Hepatocyte (in vitro differentiated cells): ENCODE data around the gene LBX2. TPM values are rescaled to one million over a fixed set of nuclear protein-coding genes. Genes with fewer than 3 reads are reported as not detected.

Experiments
- DNase-seq: peaks from one replicate; pipeline ENCODE4 v3.0.0-alpha.2; 2016; ENCODE audit warnings: low spot score
- H2AFZ ChIP-seq: fragments of 200-600 bp; sonication (generic); 2 replicates; pipeline ENCODE4 v1.6.0; 2016; ENCODE audit warnings: antibody characterized with exemption, mild to moderate bottlenecking
- H3K27ac ChIP-seq: fragments of 200-600 bp; sonication (generic); 2 replicates; pipeline ENCODE4 v1.5.1; 2016; ENCODE audit warnings: mild to moderate bottlenecking
- H3K27me3 ChIP-seq: fragments of 200-600 bp; sonication (generic); 2 replicates; pipeline ENCODE4 v1.6.1; 2016
- H3K36me3 ChIP-seq: fragments of 200-600 bp; sonication (generic); replicated peaks from 2 replicates; pipeline ENCODE4 v1.5.1; 2016; ENCODE audit warnings: low read depth; ENCODE audit not compliant: insufficient read depth
- H3K4me1 ChIP-seq: fragments of 200-600 bp; sonication (generic); 2 replicates; pipeline ENCODE4 v1.5.1; 2016; ENCODE audit warnings: mild to moderate bottlenecking, moderate library complexity; ENCODE audit not compliant: insufficient read depth
- H3K4me2 ChIP-seq: fragments of 200-600 bp; sonication (generic); 2 replicates; pipeline ENCODE4 v1.6.0; 2016
- H3K4me3 ChIP-seq: fragments of 200-600 bp; sonication (generic); 2 replicates; pipeline ENCODE4 v1.5.1; 2016; ENCODE audit warnings: mild to moderate bottlenecking
- H3K79me2 ChIP-seq: fragments of 200-600 bp; sonication (generic); 2 replicates; pipeline ENCODE4 v1.6.0; 2017; ENCODE audit warnings: mild to moderate bottlenecking
- H3K9me2 ChIP-seq: fragments of 200-600 bp; sonication (generic); replicated peaks from 2 replicates; pipeline ENCODE4 v1.6.0; 2017; ENCODE audit warnings: mild to moderate bottlenecking; ENCODE audit not compliant: insufficient read depth
- H3K9me3 ChIP-seq: fragments of 200-600 bp; sonication (generic); 2 replicates; pipeline ENCODE4 v1.5.1; 2016; ENCODE audit warnings: low read depth, mild to moderate bottlenecking
- H4K20me1 ChIP-seq: fragments of 200-600 bp; sonication (generic); 2 replicates; pipeline ENCODE4 v1.6.0; 2016; ENCODE audit warnings: mild to moderate bottlenecking; ENCODE audit not compliant: insufficient read depth, poor library complexity, severe bottlenecking
- EZH2 ChIP-seq: fragments of 200-600 bp; sonication (generic); IDR thresholded peaks from 2 replicates; pipeline ENCODE4 v1.6.1; 2016; ENCODE audit warnings: antibody characterized with exemption, mild to moderate bottlenecking, borderline replicate concordance
- EZH2phosphoT487 ChIP-seq: fragments of 200-600 bp; sonication (generic); IDR thresholded peaks from one replicate; pipeline ENCODE4 v1.6.1; 2018; ENCODE audit warnings: antibody characterized with exemption, mild to moderate bottlenecking, low read depth, moderate library complexity; ENCODE audit not compliant: unreplicated experiment, severe bottlenecking
- WGBS: methylation state at CpG from one replicate; pipeline ENCODE4 v1.1.6; 2016; ENCODE audit warnings: low lambda C conversion rate; ENCODE audit errors: missing lambda C conversion rate; 5-methylcytosine and 5-hydroxymethylcytosine counted together
- polyA plus RNA-seq: library from polyadenylated mRNA; unstranded; fragments of >200 nt; fragmentation: Nextera tagmentation; extraction: Ambion mirVana; gene quantifications from 2 replicates; pipeline ENCODE4 v1.2.1, GENCODE V29; 2016
- total RNA-seq: library from RNA; depleted of rRNA; stranded (reverse); fragments of >200 nt; gene quantifications from 2 replicates; pipeline ENCODE4 v1.2.3, GENCODE V29; 2014
- TF ChIP-seq, protein P1 (sequence below): fragments of 200-600 bp; sonication (generic); IDR thresholded peaks from 2 replicates; pipeline ENCODE4 v1.5.1; 2016; ENCODE audit warnings: antibody characterized with exemption, mild to moderate bottlenecking; ENCODE audit not compliant: poor library complexity

LBX2 gene
- total and polyA plus RNA-seq, 2 experiments from 2014 or later, result 2.5 to 5.2 TPM

DNA sequence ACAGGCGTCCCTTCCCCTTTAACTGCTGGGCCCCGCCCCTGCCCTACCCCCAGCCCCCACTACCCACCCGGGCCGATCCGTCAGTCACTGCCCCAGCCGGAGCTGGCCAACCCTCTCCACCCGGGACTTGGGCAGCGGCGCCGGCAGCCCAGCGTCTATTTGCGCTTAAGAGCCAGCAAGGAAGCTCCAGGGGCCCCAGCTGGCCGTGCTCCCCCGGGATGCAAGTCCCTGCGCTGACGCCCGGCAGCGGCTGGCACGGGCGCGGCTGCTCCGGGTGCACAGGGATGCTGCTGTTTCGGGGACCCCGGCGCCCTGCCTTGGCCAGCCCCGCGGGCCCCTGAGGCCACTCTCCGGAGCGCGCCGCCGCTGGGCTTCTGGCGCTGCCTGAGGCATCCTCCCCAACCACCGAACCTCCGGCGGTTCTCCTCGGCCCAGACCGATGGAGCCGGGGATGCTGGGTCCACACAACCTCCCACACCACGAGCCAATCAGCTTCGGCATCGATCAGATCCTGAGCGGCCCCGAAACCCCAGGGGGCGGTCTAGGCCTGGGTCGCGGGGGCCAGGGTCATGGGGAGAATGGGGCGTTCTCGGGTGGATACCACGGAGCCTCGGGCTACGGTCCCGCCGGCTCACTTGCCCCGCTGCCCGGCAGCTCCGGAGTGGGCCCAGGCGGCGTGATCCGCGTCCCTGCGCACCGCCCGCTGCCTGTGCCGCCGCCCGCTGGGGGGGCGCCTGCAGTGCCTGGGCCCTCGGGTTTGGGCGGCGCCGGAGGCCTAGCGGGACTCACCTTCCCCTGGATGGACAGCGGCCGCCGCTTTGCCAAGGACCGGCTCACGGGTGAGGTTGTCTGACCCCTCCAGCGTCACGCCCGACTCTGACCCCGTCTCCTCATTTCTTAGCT is 15.2 kb upstream of the LBX2 start, which contains the start of gene TLX2:
TLX2 (plus strand) TSS at position 83 of the 903 bp plus-strand sequence; CDS start at position 440, 357 bp downstream.
- Histone ChIP-seq H3K27ac (no peak within 1 kb of the TSS), H3K4me2 (peak within 1 kb of the TSS; percentile 74), H3K4me1 (peaks cover 6% of the 10 kb centered on the region), H3K4me3 (no peak within 1 kb of the TSS), H3K36me3 (no peaks in the 10 kb centered on the region), H4K20me1 (no peaks in the 10 kb centered on the region), H3K9me2 (no peaks in the 10 kb centered on the region), H3K9me3 (no peaks in the 10 kb centered on the region), H2AFZ (no peak within 1 kb of the TSS), H3K79me2 (no peaks in the 10 kb centered on the region), H3K27me3 (peaks cover 98% of the 10 kb centered on the region)
- no peak for DNase-seq
- TF ChIP-seq, protein P1, sequence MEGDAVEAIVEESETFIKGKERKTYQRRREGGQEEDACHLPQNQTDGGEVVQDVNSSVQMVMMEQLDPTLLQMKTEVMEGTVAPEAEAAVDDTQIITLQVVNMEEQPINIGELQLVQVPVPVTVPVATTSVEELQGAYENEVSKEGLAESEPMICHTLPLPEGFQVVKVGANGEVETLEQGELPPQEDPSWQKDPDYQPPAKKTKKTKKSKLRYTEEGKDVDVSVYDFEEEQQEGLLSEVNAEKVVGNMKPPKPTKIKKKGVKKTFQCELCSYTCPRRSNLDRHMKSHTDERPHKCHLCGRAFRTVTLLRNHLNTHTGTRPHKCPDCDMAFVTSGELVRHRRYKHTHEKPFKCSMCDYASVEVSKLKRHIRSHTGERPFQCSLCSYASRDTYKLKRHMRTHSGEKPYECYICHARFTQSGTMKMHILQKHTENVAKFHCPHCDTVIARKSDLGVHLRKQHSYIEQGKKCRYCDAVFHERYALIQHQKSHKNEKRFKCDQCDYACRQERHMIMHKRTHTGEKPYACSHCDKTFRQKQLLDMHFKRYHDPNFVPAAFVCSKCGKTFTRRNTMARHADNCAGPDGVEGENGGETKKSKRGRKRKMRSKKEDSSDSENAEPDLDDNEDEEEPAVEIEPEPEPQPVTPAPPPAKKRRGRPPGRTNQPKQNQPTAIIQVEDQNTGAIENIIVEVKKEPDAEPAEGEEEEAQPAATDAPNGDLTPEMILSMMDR, result no peak
- TF ChIP-seq EZH2phosphoT487 (peak; percentile 70), EZH2 (peak; percentile 61)
- 5% methylated on average over 73 of the region's 82 CpGs for WGBS

DNA sequence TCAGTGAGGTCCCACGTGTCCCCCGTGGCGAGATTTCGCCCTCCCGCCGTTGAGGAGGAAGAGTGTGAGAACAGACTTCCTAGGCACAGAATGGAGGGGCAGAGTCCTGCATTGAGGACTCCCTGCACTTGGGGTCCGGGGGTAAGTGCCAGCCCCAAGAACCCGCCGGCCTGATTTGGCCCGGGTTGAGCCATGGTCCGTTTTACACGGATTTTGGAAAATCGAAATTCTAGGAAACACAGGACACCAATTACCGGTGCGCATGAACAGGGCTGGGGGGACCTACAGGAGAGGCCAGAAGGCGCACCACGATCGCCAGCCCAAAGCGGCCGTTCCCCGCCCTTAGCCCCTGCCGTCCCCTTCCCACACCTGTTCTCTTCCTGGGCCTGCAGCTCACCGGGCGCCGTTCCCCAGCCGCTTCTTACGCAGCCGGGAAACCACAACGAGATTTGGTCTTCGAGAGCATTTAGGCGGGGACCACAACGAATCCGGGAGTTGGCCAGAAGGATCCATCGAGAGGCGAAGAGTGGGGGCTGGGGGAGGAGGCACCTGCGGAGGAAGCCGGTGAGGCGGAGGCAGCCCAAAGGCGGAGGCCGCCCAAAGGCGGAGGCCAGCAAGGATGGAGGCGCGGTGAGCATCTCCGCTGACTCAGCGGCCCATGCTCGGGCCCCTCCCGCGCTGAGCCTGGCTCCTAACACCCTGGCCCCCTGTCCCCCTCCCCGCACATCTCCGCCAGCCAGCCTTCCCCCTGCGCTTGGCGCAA is 14.4 kb upstream of the LBX2 start:
- no peak for DNase-seq
- no peaks in the 10 kb centered on the region for H3K79me2 ChIP-seq
- 3% methylated on average over 40 of the region's 52 CpGs for WGBS
- H3K27me3 ChIP-seq, result peaks cover 92% of the 10 kb centered on the region
- no peak overlapping the region for H2AFZ ChIP-seq
- H3K4me2 ChIP-seq, result peak overlapping the region; percentile 64
- no peaks in the 10 kb centered on the region for H4K20me1 ChIP-seq
- H3K9me3 ChIP-seq, result no peaks in the 10 kb centered on the region
- H3K36me3 ChIP-seq, result no peaks in the 10 kb centered on the region
- peaks cover 6% of the 10 kb centered on the region for H3K4me1 ChIP-seq
- no peak overlapping the region for H3K4me3 ChIP-seq
- TF ChIP-seq EZH2 (peak; percentile 76), EZH2phosphoT487 (peak; percentile 83)
- TF ChIP-seq, protein P1, result no peak
- no peaks in the 10 kb centered on the region for H3K9me2 ChIP-seq
- no peak overlapping the region for H3K27ac ChIP-seq

DNA sequence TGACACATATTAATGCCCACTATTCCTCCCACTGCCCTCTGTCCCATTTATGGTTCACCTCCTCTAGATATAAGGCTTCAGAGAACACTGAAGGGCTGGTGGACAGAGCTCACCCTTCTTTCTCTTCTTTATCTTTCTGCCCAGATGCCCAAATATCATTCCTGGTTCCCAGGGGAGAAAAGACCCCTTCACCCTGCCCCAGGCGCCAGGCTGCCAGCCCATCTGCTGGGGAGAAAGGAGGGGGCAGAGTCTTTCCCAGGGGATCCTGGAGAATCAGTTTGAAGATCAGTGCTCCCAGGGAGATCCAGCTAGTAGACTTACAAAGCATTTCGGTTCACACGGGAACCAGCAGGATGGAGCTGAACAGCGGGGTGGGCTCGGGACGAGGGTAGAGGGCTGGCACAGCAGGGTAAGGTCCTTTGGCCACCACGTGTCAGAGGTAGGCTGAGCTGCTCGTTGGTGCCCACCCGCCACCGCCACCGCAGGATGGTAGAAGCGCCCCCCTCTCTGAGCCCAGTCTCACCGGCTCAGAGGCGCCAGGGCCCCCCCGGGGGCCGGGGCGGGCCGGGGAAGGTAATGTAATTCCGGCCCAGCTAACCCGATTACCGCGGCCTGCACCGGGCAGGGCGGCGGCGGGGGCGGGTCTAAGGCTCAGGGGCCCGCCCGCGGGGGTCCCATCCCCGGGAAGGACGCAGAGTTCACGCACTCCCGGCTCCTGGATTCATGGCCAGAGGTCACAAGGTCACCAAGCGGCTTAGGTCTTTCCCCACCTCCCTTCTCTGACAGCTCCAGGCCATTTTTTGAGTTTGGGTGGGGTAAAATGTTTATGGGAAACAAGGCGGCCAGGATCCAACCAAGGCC is 13.6 kb upstream of the LBX2 start:
- Histone ChIP-seq H3K4me2 (no peak overlapping the region), H2AFZ (no peak overlapping the region), H3K9me3 (no peaks in the 10 kb centered on the region), H3K27me3 (peaks cover 84% of the 10 kb centered on the region), H3K9me2 (no peaks in the 10 kb centered on the region), H4K20me1 (no peaks in the 10 kb centered on the region), H3K27ac (no peak overlapping the region), H3K4me3 (no peak overlapping the region), H3K36me3 (no peaks in the 10 kb centered on the region), H3K79me2 (no peaks in the 10 kb centered on the region), H3K4me1 (peaks cover 10% of the 10 kb centered on the region)
- TF ChIP-seq EZH2phosphoT487 (no peak), EZH2 (peak; percentile 15)
- no peak for DNase-seq
- WGBS, result 3% methylated on average over 11 of the region's 36 CpGs
